COLO668 (cell line): ENCODE data around the gene SDR42E2.

Experiments
- DNase-seq: peaks from one replicate; lab custom pipeline; 2025; ENCODE audit not compliant: unreplicated experiment; lab: John Stamatoyannopoulos, UW

The SDR42E2 gene

GRCh38 chr16:22240023-22240710, 77.9 kb downstream of the SDR42E2 start:
- DNase-seq: no peak
